HepG2 (cell line): ENCODE results near the gene ZNF624. TPM values are rescaled to one million over a fixed set of nuclear protein-coding genes. Genes with fewer than 3 reads are reported as not detected.

Source experiments
- NFIC ChIP-seq: IDR thresholded peaks from 2 replicates; pipeline ENCODE4 v1.6.1; 2012; ENCODE audit warnings: mild to moderate bottlenecking, low read length, inconsistent platforms
- ZBTB40 ChIP-seq, 2 experiments: fragments of 450-650 bp in 1 of 2; sonication (generic) in 1 of 2; formaldehyde crosslinking in 1 of 2; IDR thresholded peaks; 2 replicates each; pipeline versions ENCODE4 v1.6.1 to v1.8.0; 2016 to 2022; ENCODE audit warnings: antibody characterized with exemption in 1 of 2, mild to moderate bottlenecking in 1 of 2, missing genetic modification reagents in 1 of 2
- ZNF18 ChIP-seq: sonication (generic); formaldehyde crosslinking; IDR thresholded peaks from 2 replicates; pipeline ENCODE4 v1.8.0; 2022; ENCODE audit warnings: mild to moderate bottlenecking, missing genetic modification reagents; ENCODE audit not compliant: insufficient replicate concordance
- polyA plus RNA-seq, 8 experiments: library from polyadenylated mRNA; depleted of rRNA in 3 of 8; stranded (reverse) in 7 of 8; unstranded in 1 of 8; fragments of >200 nt; fragmentation: Illumina TruSeq in 4 of 8; extraction: Trizol in 4 of 8; gene quantifications; 2 replicates each; pipeline versions ENCODE4 v1.2.1 to v1.2.3, GENCODE V29; 2011 to 2016; ENCODE audit warnings: low read depth in 4 of 8, missing spikeins in 1 of 8, mixed read lengths in 1 of 8; ENCODE audit not compliant: insufficient read depth in 1 of 8
- total RNA-seq, 5 experiments: library from RNA; depleted of rRNA; stranded (reverse); fragments of >200 nt; fragmentation: Illumina TruSeq; extraction: Trizol; gene quantifications; 2 replicates each; pipeline ENCODE4 v1.2.3, GENCODE V29; 2016; ENCODE audit warnings: low read depth in 1 of 5

Gene ZNF624
- total and polyA plus RNA-seq, 2 of the 13 experiments (the other 11 are each of a cell fraction or from before 2014, with no cell fraction given): 0.75 to 3.5 TPM

GRCh38 chr17:16662936-16663335, 9.3 kb upstream of the ZNF624 start (continued):
- TF ChIP-seq ZBTB40 (IDR thresholded peaks at IDR 0.05) (no peak), ZBTB40 (CRISPR knock-in tag; IDR thresholded peaks at IDR 0.05) (no peak), ZNF18 (CRISPR knock-in tag) (no peak), NFIC (no peak)
- TF ChIP-seq, all 625 proteins: peak for 0
